ENCODE measurements around the gene STARD6. TPM values are rescaled to one million over a fixed set of nuclear protein-coding genes. Genes with fewer than 3 reads are reported as not detected.
"Not testable (repeated sequence)": the region's sequence is repeated elsewhere in the genome, so short reads cannot be mapped to it uniquely, and the experiment has no call there.

Gene STARD6
- total RNA-seq, 1 donor from 2014 or later, result 0.54 TPM

- H3K27ac Mint-ChIP-seq (ENCODE audit: unreplicated experiment), result no peak overlapping the region
- H3K27me3 Mint-ChIP-seq (ENCODE audit: unreplicated experiment), result no peaks in the 10 kb centered on the region
- H3K9me3 Mint-ChIP-seq (ENCODE audit: unreplicated experiment), result no peaks in the 10 kb centered on the region
- DNase-seq (ENCODE audit: low spot score), result no peak
- TF ChIP-seq CTCF (IDR thresholded peaks at IDR 0.05; ENCODE audit: unreplicated experiment), result no peak
- no peak overlapping the region for H3K4me3 Mint-ChIP-seq (ENCODE audit: unreplicated experiment)
- no peaks in the 10 kb centered on the region for H3K4me1 Mint-ChIP-seq (ENCODE audit: unreplicated experiment)
- H3K36me3 Mint-ChIP-seq (ENCODE audit: low read depth, unreplicated experiment), result no peaks in the 10 kb centered on the region
Observed at GRCh38 chr18:54329787-54330186, 27.9 kb downstream of the STARD6 start.

DNA sequence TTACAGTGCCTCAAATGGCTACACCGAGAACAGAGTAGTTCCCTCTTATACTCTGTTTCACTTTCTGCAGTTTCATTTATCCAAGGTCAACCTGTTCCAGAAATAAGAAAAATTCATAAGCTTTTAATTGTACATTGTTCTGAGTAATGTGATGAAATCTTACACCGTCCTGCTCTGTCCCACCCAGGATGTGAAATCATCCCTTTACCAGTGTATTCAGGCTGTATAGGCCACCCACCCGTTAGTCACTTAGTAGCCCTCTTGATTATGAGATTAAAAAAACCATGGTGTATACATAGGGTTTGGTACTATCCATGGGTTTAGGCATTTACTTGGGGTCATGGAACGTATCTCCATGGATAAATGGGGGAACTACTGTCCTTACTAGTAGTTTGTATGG, 29.8 kb downstream of the STARD6 start:
- no peak overlapping the region for H3K4me3 Mint-ChIP-seq (ENCODE audit: unreplicated experiment)
- H3K27ac Mint-ChIP-seq (ENCODE audit: unreplicated experiment), result no peak overlapping the region
- no peak for DNase-seq (ENCODE audit: low spot score)
- H3K27me3 Mint-ChIP-seq (ENCODE audit: unreplicated experiment), result no peaks in the 10 kb centered on the region
- no peak for TF ChIP-seq CTCF (IDR thresholded peaks at IDR 0.05; ENCODE audit: unreplicated experiment)
- no peaks in the 10 kb centered on the region for H3K36me3 Mint-ChIP-seq (ENCODE audit: low read depth, unreplicated experiment)
- no peaks in the 10 kb centered on the region for H3K9me3 Mint-ChIP-seq (ENCODE audit: unreplicated experiment)
- no peaks in the 10 kb centered on the region for H3K4me1 Mint-ChIP-seq (ENCODE audit: unreplicated experiment)

GRCh38 chr18:54323970-54324369, 33.7 kb downstream of the STARD6 start:
- TF ChIP-seq CTCF (IDR thresholded peaks at IDR 0.05; ENCODE audit: unreplicated experiment), result no peak
- Mint-ChIP-seq H3K27me3 (ENCODE audit: unreplicated experiment) (no peaks in the 10 kb centered on the region), H3K4me3 (ENCODE audit: unreplicated experiment) (no peak overlapping the region), H3K36me3 (ENCODE audit: low read depth, unreplicated experiment) (no peaks in the 10 kb centered on the region), H3K27ac (ENCODE audit: unreplicated experiment) (no peak overlapping the region), H3K9me3 (ENCODE audit: unreplicated experiment) (no peaks in the 10 kb centered on the region), H3K4me1 (ENCODE audit: unreplicated experiment) (no peaks in the 10 kb centered on the region)
- no peak for DNase-seq (ENCODE audit: low spot score)

GRCh38 chr18:54323561-54323960, 34.1 kb downstream of the STARD6 start:
- H3K27ac Mint-ChIP-seq (ENCODE audit: unreplicated experiment), result no peak overlapping the region
- H3K27me3 Mint-ChIP-seq (ENCODE audit: unreplicated experiment), result no peaks in the 10 kb centered on the region
- TF ChIP-seq CTCF (IDR thresholded peaks at IDR 0.05; ENCODE audit: unreplicated experiment), result no peak
- H3K4me1 Mint-ChIP-seq (ENCODE audit: unreplicated experiment), result no peaks in the 10 kb centered on the region
- H3K9me3 Mint-ChIP-seq (ENCODE audit: unreplicated experiment), result no peaks in the 10 kb centered on the region
- DNase-seq (ENCODE audit: low spot score), result no peak
- no peaks in the 10 kb centered on the region for H3K36me3 Mint-ChIP-seq (ENCODE audit: low read depth, unreplicated experiment)
- no peak overlapping the region for H3K4me3 Mint-ChIP-seq (ENCODE audit: unreplicated experiment)

DNA sequence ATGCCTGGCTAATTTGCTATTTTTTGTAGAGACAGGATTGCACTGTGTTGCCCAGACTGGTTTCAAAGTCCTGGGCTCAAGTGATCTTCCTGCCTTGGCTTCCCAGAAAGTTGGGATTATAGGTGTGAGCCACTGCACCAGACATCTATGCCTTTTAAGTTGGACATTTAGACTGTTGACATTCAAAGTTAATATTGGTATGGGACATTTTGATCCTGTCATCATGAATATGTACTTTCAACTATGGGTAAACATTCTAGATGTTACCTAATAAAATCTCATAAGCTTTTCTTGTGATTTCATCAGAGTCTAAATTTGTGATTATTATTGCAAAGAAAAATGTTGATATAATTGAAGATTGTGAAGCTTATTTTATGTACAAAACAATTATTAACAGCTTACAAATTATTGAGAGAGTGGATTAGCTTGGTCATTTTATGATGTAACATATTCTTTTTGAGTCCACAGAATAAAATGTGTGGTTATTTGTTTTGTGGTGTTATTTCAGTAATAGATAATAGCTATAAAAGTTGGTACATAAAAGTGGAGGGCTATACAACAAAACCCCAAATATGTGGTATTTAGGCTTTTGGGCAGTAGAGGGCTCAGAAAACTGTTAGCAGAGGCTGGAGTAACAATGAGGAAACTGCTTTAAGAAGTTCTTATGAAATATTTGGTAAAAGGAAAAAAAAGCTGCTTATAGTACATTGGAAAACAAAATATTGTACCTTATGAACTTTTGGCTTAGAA, 41.4 kb downstream of the STARD6 start:
- DNase-seq (ENCODE audit: low spot score), result no peak
- Mint-ChIP-seq H3K36me3 (ENCODE audit: low read depth, unreplicated experiment) (no peaks in the 10 kb centered on the region), H3K27me3 (ENCODE audit: unreplicated experiment) (no peaks in the 10 kb centered on the region), H3K9me3 (ENCODE audit: unreplicated experiment) (no peaks in the 10 kb centered on the region), H3K27ac (ENCODE audit: unreplicated experiment) (no peak overlapping the region), H3K4me3 (ENCODE audit: unreplicated experiment) (no peak overlapping the region), H3K4me1 (ENCODE audit: unreplicated experiment) (no peaks in the 10 kb centered on the region)
- no peak for TF ChIP-seq CTCF (IDR thresholded peaks at IDR 0.05; ENCODE audit: unreplicated experiment)

- not testable (repeated sequence) for H3K9me3 Mint-ChIP-seq (ENCODE audit: unreplicated experiment); H3K36me3 Mint-ChIP-seq (ENCODE audit: low read depth, unreplicated experiment); DNase-seq (ENCODE audit: low spot score); H3K27ac Mint-ChIP-seq (ENCODE audit: unreplicated experiment); H3K4me1 Mint-ChIP-seq (ENCODE audit: unreplicated experiment); H3K4me3 Mint-ChIP-seq (ENCODE audit: unreplicated experiment); H3K27me3 Mint-ChIP-seq (ENCODE audit: unreplicated experiment)
Observed at GRCh38 chr18:54309564-54309963, 48.1 kb downstream of the STARD6 start.

Data from endothelial cell (in vitro differentiated cells).